Fibroblast of upper back skin (primary cell): ENCODE results near the gene MRTFB.
A peak's percentile ranks its signal among the peaks of the same experiment; 100 is the strongest.
"Not testable (repeated sequence)": the region's sequence is repeated elsewhere in the genome, so short reads cannot be mapped to it uniquely, and the experiment has no call there.

ENCODE experiments used
- DNase-seq: peaks from one replicate; pipeline ENCODE4 v3.0.0-alpha.2; 2013

The MRTFB gene

DNA sequence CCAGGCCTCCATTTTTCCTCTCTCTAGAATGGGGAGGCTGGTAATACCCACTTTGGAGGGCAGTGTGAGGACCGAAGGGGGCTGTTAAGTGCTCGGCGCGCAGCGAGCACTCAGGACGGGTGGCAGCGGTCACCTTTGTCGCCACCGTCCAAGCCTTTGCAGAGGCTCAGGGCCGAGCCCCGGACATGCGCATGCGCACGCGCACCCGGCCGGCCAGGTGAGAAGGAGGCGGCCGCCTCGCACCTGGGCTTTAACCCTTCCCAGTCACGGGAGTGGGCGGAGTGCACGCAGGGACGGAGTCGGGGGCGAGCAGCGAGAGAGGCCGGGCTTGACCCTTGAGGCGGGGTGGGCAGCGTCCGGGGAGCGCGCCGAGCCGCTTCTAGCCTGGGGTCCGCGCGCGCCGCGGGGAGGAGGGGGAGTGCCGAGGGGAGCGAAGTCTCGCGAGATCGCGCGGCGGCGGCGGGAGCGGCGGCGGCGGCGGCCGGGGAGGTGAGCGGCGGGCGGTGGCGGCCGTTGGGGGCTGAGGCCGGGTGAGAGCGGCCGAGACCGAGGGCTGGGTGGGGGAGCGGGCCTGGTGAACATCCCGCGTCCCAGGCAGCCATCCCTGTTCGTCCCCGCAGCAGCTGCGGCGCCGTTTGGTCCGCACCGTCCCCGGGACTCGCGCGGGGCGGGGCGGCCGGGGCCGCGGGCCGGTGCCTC, at the start of gene MRTFB:
MRTFB (plus strand) TSS at position 443 of the 699 bp plus-strand sequence. CDS start 69,288 bp downstream, outside the sequence.
- DNase-seq: peak; percentile 65

DNA sequence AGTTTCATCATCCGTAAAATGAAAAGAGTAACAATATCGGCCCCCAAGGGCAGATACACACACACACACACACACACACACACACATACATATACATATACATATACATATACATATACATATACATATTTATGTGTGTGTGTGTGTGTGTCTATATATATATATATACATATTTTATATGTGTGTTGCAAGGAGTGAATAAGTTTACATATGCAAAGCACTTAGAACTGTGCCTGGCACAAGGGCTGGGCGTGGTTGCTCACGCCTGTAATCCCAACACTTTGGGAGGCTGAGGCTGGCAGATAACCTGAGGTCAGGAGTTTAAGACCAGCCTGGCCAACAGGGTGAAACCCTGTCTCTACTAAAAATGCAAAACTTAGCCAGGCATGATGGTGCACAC, 47.6 kb upstream of the MRTFB start:
- not testable (repeated sequence) for DNase-seq

- no peak for DNase-seq
These were observed 46.8 kb upstream of the MRTFB start for GRCh38 chr16:14024283-14024682.

DNA sequence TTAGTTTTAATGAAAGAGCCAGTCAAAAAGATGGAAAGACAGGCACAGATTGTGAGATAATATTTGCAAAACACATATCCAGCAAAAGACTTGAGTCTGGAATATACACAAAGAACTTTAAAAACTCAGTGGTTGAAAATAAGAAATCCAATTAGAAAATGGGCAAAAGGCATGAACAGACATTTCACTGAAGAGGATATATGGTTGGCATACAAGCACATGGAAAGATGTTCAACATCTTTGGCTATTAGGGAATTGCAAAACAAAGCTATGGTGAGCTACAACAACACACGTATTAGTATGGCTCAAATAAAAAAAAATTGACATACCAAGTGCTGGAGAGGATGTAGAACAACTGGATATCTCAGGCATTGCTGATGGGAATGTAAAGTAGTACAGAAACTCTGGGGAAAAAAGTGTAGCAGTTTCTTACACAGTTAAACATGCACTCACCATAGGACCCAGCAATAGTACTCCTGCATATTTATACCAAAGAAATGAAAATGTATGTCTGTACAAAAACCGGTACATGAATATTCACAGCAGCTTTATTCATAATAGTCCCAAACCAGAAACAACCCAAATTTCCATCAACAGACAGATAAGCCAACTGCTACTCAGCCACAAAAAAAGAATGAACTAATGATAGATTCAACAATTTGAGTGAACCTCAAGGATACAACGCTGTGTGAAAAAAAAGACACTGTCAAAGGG, 44.4 kb upstream of the MRTFB start:
- DNase-seq: no peak

GRCh38 chr16:14028202-14028601, 42.9 kb upstream of the MRTFB start:
- DNase-seq: no peak

GRCh38 chr16:14029658-14030057, 41.5 kb upstream of the MRTFB start:
- DNase-seq: no peak

DNA sequence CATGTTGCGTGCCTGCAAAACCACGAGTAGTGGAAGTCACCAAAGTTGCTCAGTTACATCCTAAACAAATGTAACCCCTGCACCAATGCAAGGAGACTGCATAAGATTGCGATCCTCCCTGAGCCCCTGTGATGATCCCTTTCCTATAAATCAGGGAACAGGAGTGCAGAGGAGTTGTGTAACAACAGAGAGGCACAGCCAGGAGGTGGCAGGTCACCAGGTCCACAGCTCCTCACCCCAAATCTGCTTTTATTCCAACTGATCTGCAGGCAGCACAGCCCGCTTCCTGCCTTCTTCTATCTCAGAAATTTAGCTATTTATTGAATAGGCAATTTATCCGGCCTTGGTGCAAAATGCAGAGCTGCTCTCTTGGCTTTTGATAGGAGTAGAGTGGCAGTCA, 36.0 kb upstream of the MRTFB start:
- DNase-seq: no peak

GRCh38 chr16:14036889-14037288, 34.2 kb upstream of the MRTFB start:
- no peak for DNase-seq

GRCh38 chr16:14037960-14038359, 33.2 kb upstream of the MRTFB start:
- DNase-seq: no peak

- no peak for DNase-seq
These were observed 30.0 kb upstream of the MRTFB start for GRCh38 chr16:14041164-14041563.

DNA sequence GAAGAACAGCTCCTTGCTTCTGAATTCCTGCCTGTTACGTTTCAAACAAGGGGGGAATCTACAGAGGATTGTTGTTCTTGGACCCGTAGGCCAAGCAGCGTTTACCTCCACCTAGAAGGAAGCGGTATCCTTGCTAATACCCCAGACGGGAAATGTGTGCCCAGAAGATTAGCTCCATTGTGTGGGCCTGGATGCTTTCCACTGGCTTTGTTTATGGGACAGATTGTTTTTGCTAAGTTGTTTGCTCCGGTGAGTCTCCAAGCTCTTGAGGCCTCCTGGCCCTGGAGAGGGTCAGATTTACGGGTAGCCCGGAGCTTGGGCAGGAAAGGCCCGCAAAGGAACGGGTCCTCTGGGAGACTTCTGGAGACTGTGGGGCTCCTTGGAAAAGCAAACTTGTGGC, 28.4 kb upstream of the MRTFB start:
- no peak for DNase-seq

DNA sequence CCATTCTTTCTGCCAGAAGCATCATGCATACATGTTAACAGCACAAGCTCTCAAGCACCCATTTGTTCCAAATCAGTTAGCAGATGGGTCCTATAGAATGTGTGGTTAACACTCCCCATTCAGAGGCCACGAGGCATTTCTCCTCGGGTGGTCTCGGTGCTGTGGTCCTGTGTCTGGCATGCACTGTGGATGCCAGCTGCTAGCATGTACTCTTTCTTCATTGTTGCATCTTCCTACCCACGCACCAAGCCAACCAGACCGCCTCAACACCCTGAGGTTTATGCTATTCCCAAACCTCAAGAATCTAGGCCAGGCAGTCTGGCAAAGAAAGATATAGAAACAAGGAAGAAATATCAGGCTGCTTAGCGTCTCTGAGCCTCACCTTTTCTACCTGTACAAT, 27.8 kb upstream of the MRTFB start:
- DNase-seq: peak; percentile 3

DNA sequence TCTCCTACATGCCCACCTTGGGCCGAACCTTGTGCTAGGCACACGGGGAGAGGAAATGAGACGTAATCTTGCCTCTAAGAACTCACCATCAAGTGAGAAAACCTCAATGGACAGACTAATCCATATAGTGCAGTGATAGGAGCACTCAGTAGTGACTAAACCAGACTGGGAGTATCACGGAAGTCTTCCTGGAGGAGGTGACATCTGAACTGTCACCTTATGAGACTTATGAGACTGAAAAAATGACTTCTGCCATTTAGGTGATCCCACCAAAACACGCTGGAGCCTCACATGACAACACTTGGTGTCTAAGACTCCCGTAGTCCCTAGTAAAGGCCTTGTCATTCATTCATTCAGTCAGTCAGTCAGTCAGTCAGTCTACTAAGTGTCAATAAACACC, 27.3 kb upstream of the MRTFB start:
- DNase-seq: no peak

GRCh38 chr16:14047121-14047859, 23.8 kb upstream of the MRTFB start:
- not testable (repeated sequence) for DNase-seq

DNA sequence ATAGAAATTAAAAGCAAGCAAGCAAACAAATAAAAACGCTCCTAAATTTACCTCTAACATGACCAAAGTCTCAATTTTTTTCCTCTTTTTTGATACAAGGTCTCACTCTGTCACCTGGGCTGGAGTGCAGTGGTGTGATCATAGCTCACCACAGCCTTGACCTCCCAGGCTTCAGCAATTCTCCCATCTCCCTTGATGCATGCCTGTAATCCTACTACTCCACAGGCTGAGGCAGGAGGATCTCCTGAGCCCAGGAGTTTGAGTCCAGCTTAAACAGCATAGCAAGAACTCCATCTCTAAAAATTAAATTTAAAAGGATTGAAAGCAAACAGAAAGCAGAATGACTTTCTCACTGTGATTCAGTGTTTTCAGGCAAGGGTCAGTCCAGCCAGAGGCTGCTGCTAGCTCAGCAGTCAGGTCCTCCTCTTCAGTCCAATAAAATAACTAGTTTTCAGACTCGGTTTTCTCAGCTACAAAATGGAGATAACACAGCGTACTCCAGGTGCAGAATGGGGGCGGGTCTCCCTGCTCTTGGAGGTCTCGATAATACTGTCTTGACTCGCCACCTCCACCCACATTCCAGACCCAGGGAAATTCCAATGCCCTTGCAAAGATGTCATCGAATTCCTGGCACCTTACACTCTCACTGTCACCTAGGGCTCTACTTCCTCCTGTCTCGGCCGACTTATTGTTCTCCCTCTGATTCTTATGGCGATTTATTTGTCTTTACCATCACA, 20.7 kb upstream of the MRTFB start:
- DNase-seq: no peak

GRCh38 chr16:14051103-14051729, 19.9 kb upstream of the MRTFB start:
- no peak for DNase-seq

GRCh38 chr16:14056970-14057369, 14.1 kb upstream of the MRTFB start:
- peak; percentile 17 for DNase-seq

GRCh38 chr16:14057878-14058382, 13.2 kb upstream of the MRTFB start:
- no peak for DNase-seq

DNA sequence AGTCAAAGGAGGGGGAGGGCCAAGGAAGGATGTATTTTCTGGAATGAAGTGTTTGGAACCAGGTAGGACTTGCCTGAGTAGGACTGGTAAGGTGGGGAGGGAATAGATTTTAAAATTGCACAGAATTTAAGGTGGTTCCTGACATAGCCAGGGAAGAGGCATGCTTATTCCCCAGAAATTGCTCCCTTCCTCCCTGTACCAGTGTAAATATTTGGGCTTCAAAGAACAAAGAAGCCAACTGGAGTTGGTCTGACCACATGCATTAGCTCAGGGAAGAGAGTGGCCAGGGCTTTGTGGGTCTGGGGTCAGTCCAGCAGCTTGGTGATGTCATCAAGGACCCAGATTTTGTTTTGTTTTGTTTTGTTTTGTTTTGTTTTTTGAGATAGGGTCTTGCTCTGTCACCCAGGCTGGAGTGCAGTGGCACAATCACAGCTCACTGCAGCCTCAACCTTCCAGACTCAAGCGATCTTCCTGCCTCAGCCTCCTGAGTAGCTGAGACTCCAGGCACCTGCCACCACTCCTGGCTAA, 9.3 kb upstream of the MRTFB start:
- no peak for DNase-seq

GRCh38 chr16:14062261-14062660, 8.9 kb upstream of the MRTFB start:
- no peak for DNase-seq

GRCh38 chr16:14063618-14064581, 7.2 kb upstream of the MRTFB start:
- no peak for DNase-seq
